ENCODE results near the gene SERPINI2.
"Not testable (repeated sequence)": the region's sequence is repeated elsewhere in the genome, so short reads cannot be mapped to it uniquely, and the experiment has no call there.

The SERPINI2 gene

GRCh38 chr3:167450675-167451074, 23.2 kb downstream of the SERPINI2 start:
- TF ChIP-seq CTCF (IDR thresholded peaks at IDR 0.05; ENCODE audit: borderline replicate concordance, insufficient read depth, low read depth, low read length): no peak
- no peak overlapping the region for H3K4me3 ChIP-seq (ENCODE audit: low read depth, low read length)

GRCh38 chr3:167450195-167450594, 23.6 kb downstream of the SERPINI2 start:
- TF ChIP-seq CTCF (IDR thresholded peaks at IDR 0.05; ENCODE audit: borderline replicate concordance, insufficient read depth, low read depth, low read length): no peak
- H3K4me3 ChIP-seq (ENCODE audit: low read depth, low read length): no peak overlapping the region

- no peak for TF ChIP-seq CTCF (IDR thresholded peaks at IDR 0.05; ENCODE audit: borderline replicate concordance, insufficient read depth, low read depth, low read length)
- no peak overlapping the region for H3K4me3 ChIP-seq (ENCODE audit: low read depth, low read length)
These were observed 28.4 kb downstream of the SERPINI2 start for GRCh38 chr3:167445491-167445890.

- H3K4me3 ChIP-seq (ENCODE audit: low read depth, low read length): no peak overlapping the region
- no peak for TF ChIP-seq CTCF (IDR thresholded peaks at IDR 0.05; ENCODE audit: borderline replicate concordance, insufficient read depth, low read depth, low read length)
These were observed 32.6 kb downstream of the SERPINI2 start for GRCh38 chr3:167441256-167441655.

- TF ChIP-seq CTCF (IDR thresholded peaks at IDR 0.05; ENCODE audit: borderline replicate concordance, insufficient read depth, low read depth, low read length): no peak
These were observed 36.3 kb downstream of the SERPINI2 start for GRCh38 chr3:167437428-167438139.

GRCh38 chr3:167426962-167427361, 46.9 kb downstream of the SERPINI2 start:
- not testable (repeated sequence) for H3K4me3 ChIP-seq (ENCODE audit: low read depth, low read length)

More at GRCh38 chr3:167437428-167438139, 36.3 kb downstream of the SERPINI2 start:
- H3K4me3 ChIP-seq (ENCODE audit: low read depth, low read length): no peak overlapping the region

GRCh38 chr3:167422396-167422795, 51.4 kb downstream of the SERPINI2 start:
- H3K4me3 ChIP-seq (ENCODE audit: low read depth, low read length): not testable (repeated sequence)

GRCh38 chr3:167409611-167410010, 64.2 kb downstream of the SERPINI2 start:
- no peak for TF ChIP-seq CTCF (IDR thresholded peaks at IDR 0.05; ENCODE audit: borderline replicate concordance, insufficient read depth, low read depth, low read length)
- no peak overlapping the region for H3K4me3 ChIP-seq (ENCODE audit: low read depth, low read length)
